IMR-90 (cell line): Measurements from ENCODE around the gene FAM184A. TPM values are rescaled to one million over a fixed set of nuclear protein-coding genes. Genes with fewer than 3 reads are reported as not detected.

ENCODE experiments used
- ATAC-seq: fragments of 200-7000 bp; cut with Tn5 transposase; 2 replicates; pipeline ENCODE4 v1.9.1; 2020; ENCODE audit warnings: low read depth, mild to moderate bottlenecking, moderate library complexity
- BruUV-seq: library from RNA; stranded (reverse); fragments of 400-500 nt; replicated peaks from 2 replicates; lab custom pipeline; 2021; lab: Mats Ljungman, UMichigan
- CTCF ChIA-PET: fragments of 300-600 bp; formaldehyde crosslinking; extraction: SDS; loops from one replicate; lab custom pipeline; 2021; ENCODE audit warnings: antibody characterized with exemption; lab: Yijun Ruan, JAX
- POLR2A ChIA-PET: fragments of 300-600 bp; sonication (Branson Sonifier 250); formaldehyde crosslinking; loops from one replicate; lab custom pipeline; 2022; ENCODE audit warnings: antibody characterized with exemption; ENCODE audit not compliant: unreplicated experiment; lab: Charles Lee
- DNase-seq: peaks from one replicate; pipeline ENCODE4 v3.0.0; 2013
- H2AFZ ChIP-seq: replicated peaks from 2 replicates; pipeline ENCODE3; 2013; ENCODE audit warnings: low read length, mild to moderate bottlenecking; ENCODE audit not compliant: poor library complexity
- H2AK5ac ChIP-seq: 2 replicates; pipeline ENCODE4 v1.6.1; 2013; ENCODE audit warnings: low read depth, low read length, inconsistent platforms
- H2AK9ac ChIP-seq: replicated peaks from 2 replicates; pipeline ENCODE3; 2013; ENCODE audit warnings: mild to moderate bottlenecking, low read depth, low read length, moderate library complexity; ENCODE audit not compliant: poor library complexity
- H2BK120ac ChIP-seq: 2 replicates; pipeline ENCODE4 v1.6.1; 2013; ENCODE audit warnings: low read depth, low read length, inconsistent platforms
- H2BK15ac ChIP-seq: 3 replicates; pipeline ENCODE4 v1.6.1; 2013; ENCODE audit warnings: low read depth, low read length, inconsistent platforms
- H2BK20ac ChIP-seq: 2 replicates; pipeline ENCODE4 v1.6.1; 2013; ENCODE audit warnings: low read depth, mild to moderate bottlenecking, inconsistent platforms, low read length, moderate library complexity
- H2BK5ac ChIP-seq: 2 replicates; pipeline ENCODE4 v1.6.1; 2013; ENCODE audit warnings: mild to moderate bottlenecking, low read depth, low read length, inconsistent platforms; ENCODE audit not compliant: poor library complexity, severe bottlenecking
- H3K14ac ChIP-seq: replicated peaks from 2 replicates; pipeline ENCODE4 v1.6.1; 2013; ENCODE audit warnings: low read depth, low read length, inconsistent platforms
- H3K18ac ChIP-seq: 2 replicates; pipeline ENCODE4 v1.6.1; 2013; ENCODE audit warnings: low read depth, low read length, control low read depth
- H3K23ac ChIP-seq: 2 replicates; pipeline ENCODE4 v1.6.1; 2013; ENCODE audit warnings: low read depth, low read length, inconsistent platforms
- H3K27ac ChIP-seq: 2 replicates; pipeline ENCODE4 v1.5.1; 2013; ENCODE audit warnings: mild to moderate bottlenecking, control low read depth, low read length; ENCODE audit not compliant: insufficient read depth
- H3K27me3 ChIP-seq: 2 replicates; pipeline ENCODE4 v1.6.1; 2013; ENCODE audit warnings: low read length; ENCODE audit not compliant: control insufficient read depth, insufficient read depth
- H3K36me3 ChIP-seq: 2 replicates; pipeline ENCODE4 v1.6.1; 2013; ENCODE audit warnings: low read length, mixed read lengths; ENCODE audit not compliant: control insufficient read depth, insufficient read depth
- H3K4ac ChIP-seq: 2 replicates; pipeline ENCODE4 v1.6.1; 2013; ENCODE audit warnings: low read depth, low read length, inconsistent platforms
- H3K4me1 ChIP-seq: 2 replicates; pipeline ENCODE4 v1.6.1; 2013; ENCODE audit warnings: low read length, mixed read lengths; ENCODE audit not compliant: control insufficient read depth, insufficient read depth
- H3K4me2 ChIP-seq: 2 replicates; pipeline ENCODE4 v1.6.1; 2013; ENCODE audit warnings: low read depth, mild to moderate bottlenecking, control low read depth, low read length, moderate library complexity
- H3K4me3 ChIP-seq: 2 replicates; pipeline ENCODE4 v1.5.1; 2013; ENCODE audit warnings: low read depth, mild to moderate bottlenecking, control low read depth, low read length, moderate library complexity; ENCODE audit not compliant: insufficient read depth
- H3K56ac ChIP-seq: 2 replicates; pipeline ENCODE4 v1.6.1; 2013; ENCODE audit warnings: low read length, inconsistent platforms; ENCODE audit not compliant: insufficient read depth; ENCODE audit errors: extremely low read depth
- H3K79me1 ChIP-seq, 2 experiments: 2 replicates each; pipeline ENCODE4 v1.6.1; 2013; ENCODE audit warnings: low read length in 2 of 2, inconsistent platforms in 1 of 2, low read depth in 1 of 2
- H3K9ac ChIP-seq: 2 replicates; pipeline ENCODE4 v1.6.1; 2013; ENCODE audit warnings: low read depth, low read length, control low read depth
- H3K9me1 ChIP-seq: 2 replicates; pipeline ENCODE4 v1.6.1; 2013; ENCODE audit warnings: low read length, inconsistent platforms; ENCODE audit not compliant: insufficient read depth
- H3K9me3 ChIP-seq: 2 replicates; pipeline ENCODE4 v1.6.1; 2013; ENCODE audit warnings: low read length; ENCODE audit not compliant: control insufficient read depth, insufficient read depth
- H4K20me1 ChIP-seq: 2 replicates; pipeline ENCODE4 v1.6.1; 2013; ENCODE audit warnings: low read length, inconsistent platforms; ENCODE audit not compliant: insufficient read depth
- H4K5ac ChIP-seq: 2 replicates; pipeline ENCODE4 v1.6.1; 2013; ENCODE audit warnings: mild to moderate bottlenecking, low read depth, low read length, control low read depth
- H4K8ac ChIP-seq, 2 experiments: 2 replicates each; pipeline ENCODE4 v1.6.1; 2013; ENCODE audit warnings: low read depth in 2 of 2, low read length in 2 of 2, control low read depth in 1 of 2, inconsistent platforms in 1 of 2
- H4K91ac ChIP-seq: 2 replicates; pipeline ENCODE4 v1.6.1; 2013; ENCODE audit warnings: low read depth, low read length, inconsistent platforms; ENCODE audit not compliant: insufficient read depth
- BHLHE40 ChIP-seq: fragments of 150-350 bp; IDR thresholded peaks from 2 replicates; pipeline ENCODE4 v1.6.1; 2016; ENCODE audit warnings: mild to moderate bottlenecking, low read depth, low read length
- CEBPB ChIP-seq: IDR thresholded peaks from 2 replicates; pipeline ENCODE4 v1.6.1; 2012; ENCODE audit warnings: low read depth, low read length, improper control_type of control experiment
- CHD1 ChIP-seq: IDR thresholded peaks from 2 replicates; pipeline ENCODE4 v1.6.1; 2012; ENCODE audit warnings: low read depth, low read length, improper control_type of control experiment
- CTCF ChIP-seq: conservative IDR thresholded peaks from 2 replicates; pipeline ENCODE4 v1.5.1; 2012; ENCODE audit warnings: mild to moderate bottlenecking, low read depth, low read length, improper control_type of control experiment
- FOS ChIP-seq: fragments of 150-350 bp; IDR thresholded peaks from 2 replicates; pipeline ENCODE4 v1.6.1; 2016; ENCODE audit warnings: low read depth, low read length
- MAFK ChIP-seq: IDR thresholded peaks from 2 replicates; pipeline ENCODE4 v1.6.1; 2012; ENCODE audit warnings: low read depth, low read length, improper control_type of control experiment
- MAZ ChIP-seq: IDR thresholded peaks from 2 replicates; pipeline ENCODE4 v1.6.1; 2012; ENCODE audit warnings: low read depth, mild to moderate bottlenecking, low read length, improper control_type of control experiment, moderate library complexity, borderline replicate concordance
- MXI1 ChIP-seq: IDR thresholded peaks from 2 replicates; pipeline ENCODE4 v1.6.1; 2012; ENCODE audit warnings: low read depth, mild to moderate bottlenecking, low read length, moderate library complexity, borderline replicate concordance
- NFE2L2 ChIP-seq: fragments of 150-350 bp; IDR thresholded peaks from 2 replicates; pipeline ENCODE4 v1.6.1; 2016; ENCODE audit warnings: low read depth, mild to moderate bottlenecking, low read length
- POLR2A ChIP-seq: IDR thresholded peaks from 2 replicates; pipeline ENCODE4 v1.6.1; 2012; ENCODE audit warnings: mild to moderate bottlenecking, low read depth, low read length
- RAD21 ChIP-seq: IDR thresholded peaks from 2 replicates; pipeline ENCODE4 v1.6.1; 2012; ENCODE audit warnings: low read length, improper control_type of control experiment
- RCOR1 ChIP-seq: IDR thresholded peaks from 2 replicates; pipeline ENCODE4 v1.6.1; 2012; ENCODE audit warnings: mild to moderate bottlenecking, low read length, improper control_type of control experiment; ENCODE audit not compliant: insufficient replicate concordance
- SMC3 ChIP-seq: fragments of 150-350 bp; IDR thresholded peaks from 2 replicates; pipeline ENCODE4 v1.6.1; 2016; ENCODE audit warnings: low read depth, mild to moderate bottlenecking, antibody characterized with exemption, low read length, moderate library complexity
- USF2 ChIP-seq: fragments of 150-350 bp; IDR thresholded peaks from 2 replicates; pipeline ENCODE4 v1.6.1; 2017; ENCODE audit warnings: mild to moderate bottlenecking, antibody characterized with exemption, low read length, low read depth
- dilution Hi-C: fragments of 300-500 bp; cut with HindIII; formaldehyde crosslinking; loops from one replicate; pipeline ENCODE4 v1.14.3; 2018; ENCODE audit warnings: low sequenced_read_pairs; ENCODE audit not compliant: unreplicated experiment
- in situ Hi-C: fragments of 300-500 bp; cut with MboI; formaldehyde crosslinking; loops from 3 replicates; pipeline ENCODE4 v1.14.3; 2019; ENCODE audit warnings: low sequenced_read_pairs, inconsistent platforms, mixed read lengths
- intact Hi-C: fragments of 100-400 bp; cut with micrococcal nuclease; formaldehyde crosslinking; loops from 2 replicates; pipeline ENCODE4 v1.10.0; 2022
- polyA plus RNA-seq, 3 experiments: library from polyadenylated mRNA; depleted of rRNA; stranded (reverse); fragments of >200 nt; gene quantifications; 2 replicates each; pipeline ENCODE4 v1.2.3, GENCODE V29; 2012; ENCODE audit warnings: low replicate concordance in 1 of 3
- total RNA-seq: library from RNA; depleted of rRNA; stranded (reverse); fragments of >200 nt; gene quantifications from 2 replicates; pipeline ENCODE4 v1.2.3, GENCODE V29; 2012

Gene FAM184A
- total and polyA plus RNA-seq, 2 of the 4 experiments (the other 2 are of a cell fraction) = 0.03 TPM; not detected in 1

- no peak overlapping the region for H4K91ac ChIP-seq
- H2BK15ac ChIP-seq = no peak overlapping the region
- no peak overlapping the region for H3K9ac ChIP-seq
- no peak overlapping the region for H3K4ac ChIP-seq
- H2AFZ ChIP-seq = no peak overlapping the region
- H4K20me1 ChIP-seq = no peaks in the 10 kb centered on the region
- no peak overlapping the region for H2AK5ac ChIP-seq
- no peak overlapping the region for H2AK9ac ChIP-seq
- no peak overlapping the region for H4K8ac ChIP-seq
- ChIA-PET POLR2A (no interaction called here), CTCF (no interaction called here)
- no peak overlapping the region for H4K5ac ChIP-seq
- H3K9me3 ChIP-seq = no peaks in the 10 kb centered on the region
- intact Hi-C loops = no loop called here
- H3K4me3 ChIP-seq = no peak overlapping the region
- in situ Hi-C loops = no loop called here
- DNase-seq = no peak
- TF ChIP-seq NFE2L2 = no peak
- no peak for TF ChIP-seq CEBPB
- TF ChIP-seq CTCF = no peak
- no peak for TF ChIP-seq BHLHE40
- TF ChIP-seq POLR2A = no peak
- TF ChIP-seq MAFK = no peak
- TF ChIP-seq MXI1 = no peak
- TF ChIP-seq SMC3 = no peak
- TF ChIP-seq MAZ = no peak
- no peak for TF ChIP-seq FOS
- no peak for TF ChIP-seq RAD21
- TF ChIP-seq RCOR1 = no peak
- no peak for TF ChIP-seq CHD1
- no peak for TF ChIP-seq USF2
- no peak overlapping the region for H3K4me2 ChIP-seq
- BruUV-seq = no TSS peak
- H3K79me1 ChIP-seq = no peaks in the 10 kb centered on the region
- ATAC-seq = no peak
- peaks cover 3% of the 10 kb centered on the region; the same call in 1 of the 2 replicates for H3K9me1 ChIP-seq
- H3K56ac ChIP-seq = no peak overlapping the region
- H3K18ac ChIP-seq = no peak overlapping the region
- no peak overlapping the region for H3K14ac ChIP-seq
- no peak overlapping the region for H3K27ac ChIP-seq
- peaks cover 14% of the 10 kb centered on the region for H3K36me3 ChIP-seq
- H3K27me3 ChIP-seq = no peaks in the 10 kb centered on the region
- no peak overlapping the region for H2BK5ac ChIP-seq
- dilution Hi-C loops = no loop called here
- no peak overlapping the region for H3K23ac ChIP-seq
- H3K4me1 ChIP-seq = 0 out of 2 replicates have a peak, but pooled peaks cover 2% of the 10 kb centered on the region
- no peak overlapping the region for H2BK120ac ChIP-seq
- no peak overlapping the region for H2BK20ac ChIP-seq
Observed at GRCh38 chr6:118914598-118914997, 163.9 kb downstream of the FAM184A start.
